ENCODE results near the gene ABHD14A.
"Not testable (repeated sequence)": the region's sequence is repeated elsewhere in the genome, so short reads cannot be mapped to it uniquely, and the experiment has no call there.

The ABHD14A gene

DNA sequence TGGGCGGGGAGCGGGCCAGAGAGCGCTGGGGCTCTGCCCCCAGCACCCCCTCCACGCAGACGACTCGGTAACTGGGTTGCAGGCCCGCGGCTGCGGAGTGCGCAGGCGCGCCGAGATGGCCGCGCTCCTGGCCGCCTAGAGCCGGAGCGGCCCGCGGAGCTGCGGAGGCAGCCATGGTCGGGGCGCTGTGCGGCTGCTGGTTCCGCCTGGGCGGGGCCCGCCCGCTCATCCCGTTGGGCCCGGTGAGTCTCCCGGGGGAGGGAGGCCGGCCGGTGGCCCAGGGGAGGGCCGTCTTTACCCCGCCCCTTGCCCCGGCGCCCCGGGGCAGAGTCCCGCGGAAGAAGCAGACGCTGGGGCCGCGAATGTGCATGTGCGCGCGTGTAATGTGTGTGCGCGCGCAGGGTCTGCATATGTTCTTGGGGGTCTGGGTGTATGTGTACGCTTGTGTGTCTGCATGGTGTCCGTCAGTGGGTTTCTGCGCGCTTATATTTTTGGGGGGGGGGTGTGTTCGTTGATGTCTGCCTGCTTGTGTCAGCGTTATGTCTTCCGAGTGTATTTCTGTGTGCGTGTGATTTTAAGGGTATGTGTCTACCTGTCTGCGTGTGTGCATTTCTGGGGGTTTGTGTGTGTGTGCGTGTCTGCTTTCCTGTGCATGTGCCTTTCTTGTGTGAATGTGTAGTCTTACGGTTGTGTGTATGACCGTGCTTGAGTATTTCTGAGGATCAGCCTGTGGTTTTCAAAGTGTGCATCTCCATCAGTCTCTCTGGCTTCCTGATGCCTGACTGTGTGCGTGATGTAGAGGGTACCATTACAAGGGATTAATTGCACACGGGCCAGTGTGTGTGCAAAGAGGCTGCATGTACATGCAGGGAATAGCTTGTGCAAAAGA is at the start of gene ABHD14A:
Gene ABHD14A, plus strand, starts transcription at position 102 of the 889 bp plus-strand sequence. Its CDS starts 72 bp downstream, at position 174.
- peak in 2 of 3 experiments; percentile 47 to 60 for DNase-seq (ENCODE audit: low read depth in 2 of 3, low spot score in 2 of 3)

DNA sequence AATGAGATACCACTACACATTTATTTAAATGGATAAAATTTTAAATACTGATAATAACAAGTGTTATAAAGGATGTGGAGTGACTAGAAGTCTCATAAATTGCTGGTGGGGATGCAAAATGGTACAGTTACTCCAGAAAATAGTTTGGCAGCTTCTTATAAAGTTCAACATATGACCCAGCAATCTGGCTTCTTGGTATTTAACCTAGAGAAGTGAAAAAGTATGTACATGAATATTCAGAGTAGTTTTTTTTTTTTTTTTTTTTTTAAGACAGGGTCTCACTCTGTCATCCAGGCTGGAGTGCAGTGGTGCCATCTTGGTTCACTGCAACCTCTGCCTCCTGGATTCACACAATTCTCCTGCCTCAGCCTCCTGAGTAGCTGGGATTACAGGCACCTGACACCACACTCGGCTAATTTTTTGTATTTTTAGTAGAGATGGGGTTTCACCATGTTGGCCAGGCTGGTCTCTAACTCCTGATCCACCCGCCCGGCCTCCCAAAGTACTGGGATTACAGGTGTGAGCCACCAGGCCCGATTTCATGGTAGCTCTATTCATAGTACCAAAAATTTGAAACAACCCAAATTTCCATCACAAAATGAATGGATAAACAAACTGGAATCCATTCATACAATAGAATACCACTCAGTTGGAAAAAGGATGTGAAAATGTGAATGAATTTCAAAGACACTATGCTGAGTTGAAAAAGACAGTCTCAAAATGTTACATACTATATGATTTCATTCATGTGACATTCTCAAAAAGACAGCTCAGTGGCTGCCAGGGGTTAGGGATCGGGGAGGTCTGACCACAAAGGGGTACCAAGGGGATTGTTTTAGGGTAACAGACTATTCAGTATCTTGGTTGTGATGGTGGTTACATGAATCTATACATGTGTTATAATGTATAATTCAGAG is 47.5 kb upstream of the ABHD14A start:
- no peak for DNase-seq (ENCODE audit: low read depth in 2 of 3, low spot score in 2 of 3)

DNA sequence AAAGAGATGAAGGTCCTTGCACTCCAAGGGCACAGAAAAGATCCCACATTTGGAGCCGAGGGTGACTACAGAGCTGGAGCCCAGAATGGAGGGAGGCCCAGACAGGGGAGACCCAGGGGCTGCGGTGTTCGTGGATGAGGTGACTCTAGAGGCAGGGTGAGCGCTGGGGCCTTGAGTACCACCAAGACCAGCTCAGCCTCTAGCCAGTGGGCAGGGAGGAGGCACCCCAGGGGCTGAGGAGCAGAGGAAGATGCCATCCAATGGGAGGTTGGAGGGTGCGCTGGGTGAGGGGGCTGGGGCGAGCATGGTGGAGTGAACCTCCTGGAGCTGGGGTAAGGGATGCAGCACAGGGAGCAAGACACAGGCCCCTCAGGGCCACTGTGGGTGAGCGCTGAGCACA is 46.4 kb upstream of the ABHD14A start:
- no peak for DNase-seq (ENCODE audit: low read depth in 2 of 3, low spot score in 2 of 3)

DNA sequence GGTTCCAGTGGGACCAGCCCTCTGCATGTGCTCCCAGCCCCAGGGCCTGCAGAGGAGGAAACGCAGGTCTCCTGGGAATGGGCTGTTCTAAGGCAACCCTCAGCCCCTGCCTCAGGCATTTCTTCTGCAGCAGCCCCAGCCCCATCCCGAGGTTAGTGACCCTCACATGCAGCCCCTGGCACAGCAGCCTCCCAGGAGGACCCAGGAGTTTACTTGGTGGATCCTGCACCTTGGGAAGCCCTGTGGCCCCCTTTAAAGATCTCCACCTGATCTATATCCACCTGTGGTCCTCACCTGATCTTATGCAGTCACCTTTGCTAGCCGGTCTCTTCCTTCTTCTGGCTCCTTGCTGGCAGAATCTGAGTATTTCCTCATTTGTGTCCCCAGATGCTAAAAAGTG is 45.9 kb upstream of the ABHD14A start:
- DNase-seq (ENCODE audit: low read depth in 2 of 3, low spot score in 2 of 3), result not testable (repeated sequence)

DNA sequence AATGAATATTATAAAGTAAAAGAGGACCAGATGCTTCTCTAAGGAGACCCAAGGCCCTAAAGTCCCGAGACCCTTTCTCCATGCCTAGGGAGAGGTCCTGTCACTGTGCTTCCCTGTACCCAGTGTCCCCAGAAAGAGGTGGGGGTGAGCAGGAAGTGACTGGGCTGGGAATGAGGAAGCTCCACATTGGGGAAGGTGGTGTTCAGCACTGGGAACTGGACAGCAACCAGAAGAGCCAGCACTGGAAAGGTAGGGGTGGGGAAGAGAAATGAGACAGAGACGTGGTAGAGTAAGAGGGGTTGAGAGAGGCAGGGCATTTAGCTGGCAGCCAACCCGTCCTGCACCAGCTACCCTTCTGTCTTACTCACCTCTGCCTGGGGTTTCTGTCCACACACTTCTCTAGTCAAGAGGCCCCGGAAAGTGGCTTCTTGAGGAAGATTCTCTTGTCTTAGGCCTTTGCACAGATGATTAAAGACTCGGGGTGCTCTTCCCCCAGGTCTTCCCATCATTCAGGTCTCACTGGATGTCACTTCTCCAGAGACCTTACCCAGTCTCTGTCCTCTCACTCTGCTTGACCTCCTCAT is 45.4 kb upstream of the ABHD14A start:
- DNase-seq (ENCODE audit: low read depth in 2 of 3, low spot score in 2 of 3), result no peak

DNA sequence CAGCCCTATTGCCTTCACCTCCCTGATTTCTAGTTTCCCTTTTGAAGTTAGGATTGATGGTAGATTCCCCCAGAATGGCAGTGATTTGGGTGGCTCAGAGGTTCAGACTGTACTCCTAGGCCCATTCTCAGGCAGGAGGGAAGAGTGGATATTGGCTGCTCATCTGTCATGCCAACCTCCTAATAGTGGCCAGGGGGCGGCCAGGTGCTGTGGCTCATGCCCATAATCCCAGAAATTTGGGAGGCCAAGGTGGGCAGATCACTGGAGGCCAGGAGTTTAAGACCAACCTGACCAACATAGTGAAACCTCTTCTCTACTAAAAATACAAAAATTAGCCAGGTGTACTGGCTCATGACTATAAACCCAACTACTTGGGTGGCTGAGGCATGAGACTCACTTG is 44.4 kb upstream of the ABHD14A start:
- DNase-seq (ENCODE audit: low read depth in 2 of 3, low spot score in 2 of 3), result no peak

DNA sequence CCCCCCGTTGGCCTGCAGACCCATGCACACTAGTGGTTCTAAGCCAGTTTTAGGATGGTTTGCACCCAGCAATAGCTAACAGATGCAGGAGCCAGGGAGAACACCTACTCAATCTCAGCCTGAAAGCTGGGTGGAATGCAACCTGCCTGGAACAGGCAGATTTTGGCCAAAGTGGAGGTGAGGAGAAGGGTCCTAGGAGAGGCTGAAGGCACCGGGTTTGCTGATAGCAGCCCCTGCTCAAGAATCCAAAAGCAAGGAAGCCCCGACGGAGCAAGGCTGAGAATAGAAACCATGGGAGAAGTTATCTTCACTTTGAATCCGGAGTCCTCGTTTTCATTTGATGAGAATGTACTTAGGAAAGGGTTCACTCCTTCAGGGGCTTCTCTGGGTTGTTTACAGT is 43.1 kb upstream of the ABHD14A start:
- DNase-seq (ENCODE audit: low read depth in 2 of 3, low spot score in 2 of 3), result no peak

DNA sequence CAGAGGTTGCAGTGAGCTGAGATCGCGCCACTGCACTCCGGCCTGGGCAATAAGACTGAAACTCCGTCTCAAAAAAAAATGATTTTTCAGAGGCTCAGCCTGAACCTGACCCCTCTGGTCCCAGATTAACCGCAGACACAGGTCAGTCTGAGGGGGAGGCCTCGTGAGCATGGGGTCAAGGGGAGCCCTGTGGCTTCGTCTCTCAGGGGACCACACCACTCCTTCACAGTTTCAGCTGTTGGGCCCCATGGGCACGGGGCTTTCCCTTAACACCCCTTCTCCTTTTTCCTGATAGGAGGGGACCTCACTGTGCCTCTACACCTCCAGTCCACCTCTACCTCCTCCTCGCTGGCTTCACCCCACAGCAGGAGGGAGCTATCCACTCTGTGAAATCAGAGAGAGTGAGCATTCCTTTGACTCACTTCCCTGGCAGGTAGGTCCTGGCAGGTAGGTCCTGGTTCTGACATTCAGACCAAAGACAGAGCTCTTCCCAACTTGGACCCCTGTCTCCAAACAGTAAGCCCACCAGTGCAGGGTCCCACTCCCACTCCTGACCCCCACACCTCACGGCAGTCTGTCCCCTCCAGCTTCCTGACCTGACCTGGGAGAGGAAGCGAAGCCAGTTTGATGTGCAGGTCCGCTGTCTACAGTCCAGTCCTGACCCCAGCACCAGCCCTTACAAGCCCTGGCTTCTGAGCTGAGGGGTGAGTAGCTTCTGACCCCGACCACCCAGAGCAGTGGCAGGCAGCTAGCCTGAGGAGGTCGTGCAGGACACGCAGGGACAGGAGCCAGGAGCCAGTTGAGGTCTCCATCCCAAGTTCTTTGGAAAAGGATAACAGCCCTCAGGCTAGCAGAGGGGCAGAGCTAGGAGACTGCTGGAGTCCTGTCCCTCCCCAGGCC is 42.1 kb upstream of the ABHD14A start:
- no peak for DNase-seq (ENCODE audit: low read depth in 2 of 3, low spot score in 2 of 3)

DNA sequence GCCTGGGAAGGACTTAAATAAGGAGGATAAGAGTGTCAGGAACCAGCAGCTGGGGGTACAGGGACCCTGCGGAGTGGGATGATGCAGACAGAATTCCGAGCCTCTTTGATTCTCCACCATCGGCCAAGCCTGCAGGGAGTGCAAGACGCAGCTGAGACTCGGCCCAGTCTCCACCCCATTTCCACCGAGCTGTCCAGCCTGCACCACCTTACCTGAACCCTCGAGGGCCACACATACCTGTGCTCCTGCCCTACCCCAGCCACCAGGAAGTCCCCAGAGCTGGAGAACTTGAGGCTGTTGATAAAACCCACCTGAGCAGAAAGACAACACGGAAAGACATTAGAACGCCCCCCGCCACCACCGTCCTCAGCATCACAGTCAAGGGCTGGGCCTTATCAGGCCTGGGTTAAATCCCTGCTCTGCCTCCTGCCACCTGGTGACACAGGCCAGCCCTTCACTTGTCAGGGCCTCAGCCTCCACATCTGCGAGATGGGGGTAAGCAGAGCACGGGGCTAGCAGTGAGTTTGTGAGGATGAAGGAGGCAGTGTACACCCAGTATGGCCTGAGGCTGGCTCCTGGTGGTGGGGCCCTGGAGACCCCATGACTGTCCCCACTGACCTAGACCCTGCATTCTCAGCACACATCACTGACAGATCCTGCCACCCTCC is 41.3 kb upstream of the ABHD14A start:
- no peak for DNase-seq (ENCODE audit: low read depth in 2 of 3, low spot score in 2 of 3)

DNA sequence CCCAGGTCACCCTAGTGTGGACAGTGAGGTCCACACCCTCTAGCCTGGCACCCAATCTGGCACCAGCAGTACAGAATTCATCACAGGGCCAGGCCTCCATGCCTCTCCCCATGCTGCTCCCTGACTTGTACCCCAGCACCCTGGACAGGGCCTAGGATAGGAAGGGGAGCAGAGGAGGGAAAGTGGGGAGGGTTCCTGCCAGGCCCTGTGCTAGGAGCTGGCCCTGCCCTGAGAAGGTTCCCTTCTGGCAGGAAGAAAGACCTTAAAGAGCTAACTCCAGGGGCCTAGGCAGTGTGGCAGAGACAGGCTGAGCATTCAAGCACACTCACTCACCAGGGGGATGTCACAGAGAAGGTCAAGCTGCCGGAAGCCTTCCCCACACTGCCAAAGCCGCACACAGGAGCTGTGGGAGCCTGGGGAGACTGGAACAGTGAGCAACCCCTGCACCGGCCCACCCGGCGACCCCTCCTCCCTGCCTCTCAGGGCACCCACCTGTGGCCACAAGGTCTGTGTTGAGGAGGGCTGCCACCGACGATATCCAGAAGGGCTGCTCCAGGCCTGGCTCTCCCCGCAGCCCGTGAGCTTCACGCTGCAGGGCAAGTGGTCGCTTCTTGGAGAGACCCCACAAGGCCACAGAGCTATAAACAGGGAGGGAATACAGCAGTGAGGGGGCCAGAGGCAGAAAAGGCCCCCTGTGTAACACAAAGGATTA is 40.6 kb upstream of the ABHD14A start:
- DNase-seq (ENCODE audit: low read depth in 2 of 3, low spot score in 2 of 3), result no peak

DNA sequence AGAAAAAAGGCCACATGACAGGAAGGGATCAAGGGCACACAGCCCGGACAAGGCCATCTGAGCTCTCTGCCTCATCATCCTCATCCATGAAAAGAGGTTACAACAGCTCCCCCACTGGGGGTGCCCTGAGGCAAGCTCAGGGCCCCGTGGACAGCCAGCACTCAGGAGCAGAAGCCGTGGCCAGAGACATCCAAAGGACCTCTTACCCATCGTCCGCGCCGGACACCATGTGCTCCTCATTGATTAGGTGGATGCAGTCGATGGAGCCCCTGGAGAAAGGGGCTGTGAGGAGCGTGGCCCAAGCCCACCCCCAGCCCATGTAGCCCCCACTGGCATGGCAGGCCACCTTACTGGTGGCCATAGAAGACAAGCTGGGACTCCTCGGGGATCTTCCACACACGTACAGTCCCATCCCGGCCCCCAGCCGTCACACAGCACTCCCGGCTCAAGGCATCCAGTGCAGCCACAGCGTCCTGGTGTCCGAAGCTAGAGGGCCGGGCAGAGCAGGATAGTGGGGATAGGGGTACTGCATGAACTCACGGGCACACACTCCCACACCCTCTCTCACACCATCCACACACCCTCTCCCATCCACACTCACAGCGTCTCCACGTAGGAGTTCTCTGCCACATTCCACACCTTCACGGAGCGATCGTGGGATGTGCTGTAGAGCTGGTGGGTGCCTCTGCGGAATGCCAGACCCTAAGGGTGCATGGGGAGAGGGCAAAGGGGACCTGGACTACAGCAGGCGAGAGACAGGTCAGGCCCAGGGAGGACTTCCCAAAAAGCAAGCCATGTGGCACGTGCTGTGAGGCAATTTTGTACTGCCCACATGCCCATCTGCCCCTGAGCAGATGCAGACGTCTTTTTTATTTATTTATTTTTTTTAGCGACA is 39.6 kb upstream of the ABHD14A start:
- DNase-seq (ENCODE audit: low read depth in 2 of 3, low spot score in 2 of 3), result no peak

DNA sequence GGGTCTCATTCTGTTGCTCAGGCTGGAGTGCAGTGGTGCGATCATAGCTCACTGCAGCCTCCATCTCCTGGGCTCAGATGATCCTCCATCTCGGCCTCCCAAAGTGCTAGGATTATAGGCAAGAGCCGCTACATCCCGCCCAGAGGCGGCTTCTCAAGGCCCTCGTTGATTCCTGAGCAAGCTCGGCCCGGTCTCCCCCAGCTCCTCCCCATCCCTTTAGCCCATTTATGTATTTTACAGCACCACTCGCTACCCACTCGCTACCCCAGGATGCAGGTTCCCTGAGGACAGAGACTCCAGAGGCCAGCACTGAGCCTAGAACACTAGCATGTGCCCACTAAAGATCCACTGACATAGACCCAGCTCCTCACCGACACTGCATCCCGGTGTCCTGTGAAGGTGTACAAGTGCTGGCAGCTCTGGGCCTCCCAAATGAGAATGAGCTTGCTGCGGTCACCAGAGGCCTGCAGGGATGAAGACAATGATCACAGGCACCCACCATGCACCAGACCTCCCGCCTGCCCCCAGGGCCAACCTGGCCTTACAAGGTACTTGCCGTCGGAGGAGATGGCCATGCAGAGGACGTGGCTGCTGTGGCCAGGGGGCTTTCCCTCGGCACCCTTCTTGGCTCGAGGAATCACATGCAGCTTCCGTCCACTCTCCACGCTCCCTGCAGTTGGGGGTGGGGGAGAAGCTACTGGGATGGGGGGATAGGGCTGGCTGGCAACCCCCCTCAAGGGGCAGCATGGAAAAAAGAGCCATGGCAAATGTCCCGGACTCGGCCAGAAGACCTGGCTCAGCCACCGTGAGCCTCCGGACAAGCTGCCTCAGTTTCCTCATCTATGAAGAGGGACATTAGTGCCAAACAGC is 38.7 kb upstream of the ABHD14A start:
- DNase-seq (ENCODE audit: low read depth in 2 of 3, low spot score in 2 of 3), result no peak

DNA sequence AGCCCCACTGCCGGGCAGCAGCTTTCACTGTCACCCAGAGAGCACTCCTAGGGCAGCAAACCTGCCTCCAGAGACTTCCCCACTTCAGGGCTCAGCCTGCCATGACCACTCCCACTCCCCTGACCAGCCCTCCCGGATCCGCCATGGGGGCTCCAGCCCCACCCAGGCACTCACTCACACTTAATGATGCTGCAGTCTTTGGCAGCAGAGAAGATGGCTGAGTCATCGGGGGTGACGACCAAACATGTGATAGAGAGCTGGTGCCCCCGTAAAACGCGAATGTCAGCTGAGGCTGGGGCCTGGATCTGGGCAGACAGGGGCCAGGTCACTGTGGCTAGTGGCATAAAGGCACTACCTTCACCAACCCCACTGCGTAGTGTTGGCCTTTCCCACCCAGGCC is 37.9 kb upstream of the ABHD14A start:
- DNase-seq (ENCODE audit: low read depth in 2 of 3, low spot score in 2 of 3), result no peak

DNA sequence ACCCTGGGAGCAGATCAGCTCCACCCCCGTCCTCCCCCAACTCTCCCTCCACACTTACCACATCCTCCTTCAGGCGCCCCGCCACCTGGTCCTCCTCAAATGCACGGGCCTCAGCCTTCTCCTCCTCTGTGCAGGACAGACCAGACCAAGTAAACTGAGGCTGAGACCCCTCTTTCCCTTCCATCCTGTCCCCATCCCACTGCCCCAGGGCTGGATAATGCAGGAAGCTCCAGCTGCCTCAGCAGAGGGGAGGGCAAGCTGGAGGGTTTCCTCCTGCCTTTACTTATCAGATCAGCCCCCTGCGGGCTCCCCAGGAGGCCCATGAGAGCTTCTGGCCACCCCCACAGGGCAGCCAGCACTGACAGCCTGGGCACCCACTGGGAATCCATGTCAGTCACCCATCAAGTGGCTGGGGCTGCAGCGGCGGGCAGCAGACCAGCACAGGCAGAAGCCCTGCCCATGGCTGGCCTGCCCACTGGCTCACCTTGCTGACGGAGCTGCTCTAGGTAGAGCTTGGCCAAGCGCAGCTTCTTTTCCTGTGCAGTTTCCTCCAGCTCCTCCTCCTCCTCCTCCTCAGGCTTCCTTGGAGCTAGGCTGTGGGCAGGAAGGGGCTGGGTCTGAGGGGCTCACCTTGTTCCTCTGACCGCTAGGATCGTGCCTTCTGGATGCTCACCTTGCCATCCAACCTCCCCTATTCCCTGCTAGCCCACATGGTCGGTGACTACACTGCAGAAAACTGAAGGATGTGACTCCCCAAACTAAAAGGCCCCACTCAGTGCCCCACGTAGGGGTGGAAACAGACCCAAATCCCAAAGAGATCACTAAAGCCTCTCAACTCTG is 37.0 kb upstream of the ABHD14A start:
- DNase-seq (ENCODE audit: low read depth in 2 of 3, low spot score in 2 of 3), result no peak

DNA sequence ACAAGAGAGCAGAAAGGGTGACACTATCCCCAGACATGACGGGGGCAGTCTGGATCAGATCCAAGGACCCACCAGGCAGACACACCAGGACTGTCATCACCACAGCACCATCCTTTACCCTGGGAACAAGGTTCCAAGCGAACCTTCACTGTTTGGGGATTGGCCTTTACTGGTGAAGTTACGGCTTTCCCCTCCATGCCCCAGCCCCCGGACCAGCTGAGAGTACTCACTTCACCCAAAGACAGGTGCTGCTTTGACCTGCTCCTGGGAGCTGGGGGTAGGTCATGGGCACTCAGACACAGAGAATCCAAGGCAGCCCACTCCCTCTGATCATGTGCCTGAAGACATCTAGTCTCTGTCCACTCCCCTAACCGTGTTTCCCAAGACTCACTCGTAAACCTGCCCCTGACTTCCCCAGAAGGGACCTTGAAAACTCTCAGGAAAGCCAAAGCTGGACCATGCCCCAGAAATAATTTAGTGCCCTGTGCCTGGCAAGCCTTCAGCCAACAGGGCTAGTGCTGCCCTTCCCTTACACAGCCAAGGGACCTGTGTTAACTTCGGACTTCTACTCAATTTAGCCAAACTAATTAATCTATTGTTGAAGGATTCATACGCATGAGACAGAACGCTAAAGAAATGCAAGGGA is 36.0 kb upstream of the ABHD14A start:
- no peak for DNase-seq (ENCODE audit: low read depth in 2 of 3, low spot score in 2 of 3)
